ENCODE results near the gene PKN2. TPM values are rescaled to one million over a fixed set of nuclear protein-coding genes. Genes with fewer than 3 reads are reported as not detected.

PKN2 gene
- total RNA-seq, 1 experiment from 2014 or later: 32.5 TPM

- Mint-ChIP-seq H3K36me3 (ENCODE audit: insufficient read depth in 1 of 3, low read depth in 3 of 3) (no peaks in the 10 kb centered on the region), H3K27me3 (ENCODE audit: low read depth) (no peaks in the 10 kb centered on the region), H3K9me3 (no peaks in the 10 kb centered on the region), H3K4me3 (no peak overlapping the region), H3K4me1 (peaks cover 32 to 39% of the 10 kb centered on the region in 2 experiments), H3K27ac (no peak overlapping the region)
- Histone ChIP-seq H3K27me3 (ENCODE audit: insufficient read depth, low read length) (no peaks in the 10 kb centered on the region), H3K56ac (ENCODE audit: insufficient read length, low read depth, low read length) (no peak overlapping the region), H2BK20ac (ENCODE audit: low read depth, low read length, poor library complexity, severe bottlenecking) (no peak overlapping the region), H3K9me3 (ENCODE audit: control insufficient read depth, low read depth, low read length) (no peaks in the 10 kb centered on the region), H2BK5ac (ENCODE audit: insufficient read length, low read length) (no peak overlapping the region), H2AK5ac (ENCODE audit: insufficient read length, low read length) (no peak overlapping the region), H3K14ac (ENCODE audit: insufficient read depth, low read length) (no peak overlapping the region), H3K27ac (ENCODE audit: insufficient read length, low read depth, low read length) (no peak overlapping the region), H3K79me1 (ENCODE audit: insufficient read depth, low read depth, low read length, poor library complexity, severe bottlenecking) (no peaks in the 10 kb centered on the region), H3K23ac (ENCODE audit: insufficient read length, low read depth, low read length) (no peak overlapping the region), H3K4me1 (ENCODE audit: insufficient read depth, low read length) (peaks cover 4% of the 10 kb centered on the region; the same call in 1 of the 2 replicates), H4K91ac (ENCODE audit: insufficient read length, low read depth, low read length) (no peak overlapping the region), H2AFZ (ENCODE audit: low read length) (no peak overlapping the region), H3K23me2 (ENCODE audit: insufficient read length, low read depth, low read length, poor library complexity, severe bottlenecking) (no peaks in the 10 kb centered on the region), H3K18ac (ENCODE audit: insufficient read length, low read depth, low read length) (no peak overlapping the region), H4K20me1 (ENCODE audit: control insufficient read depth, insufficient read depth, insufficient read length) (no peaks in the 10 kb centered on the region), H3K4me2 (ENCODE audit: insufficient read depth, insufficient read length, low read length) (no peak overlapping the region), H3K4ac (ENCODE audit: low read depth, low read length) (no peak overlapping the region), H2BK15ac (ENCODE audit: low read depth, low read length) (no peak overlapping the region), H2BK12ac (ENCODE audit: insufficient read length, low read depth, low read length) (no peak overlapping the region), H3K79me2 (ENCODE audit: insufficient read depth, low read length) (no peaks in the 10 kb centered on the region), H2BK120ac (ENCODE audit: low read depth, low read length, poor library complexity, severe bottlenecking) (no peak overlapping the region), H4K5ac (ENCODE audit: insufficient read length, low read depth, low read length) (no peak overlapping the region), H3T11ph (ENCODE audit: low read length) (no peak overlapping the region), H4K8ac (replicated peaks; ENCODE audit: insufficient read length, low read depth, low read length) (no peak overlapping the region), H3K9ac (ENCODE audit: extremely low read depth, insufficient read length, low read length) (no peak overlapping the region)
- no CpG with 5 or more reads among the region's 2 CpGs for WGBS (ENCODE audit: extremely low coverage, insufficient read length, low lambda C conversion rate)
- no peak for DNase-seq
- no peak for TF ChIP-seq CTCF (conservative IDR thresholded peaks at IDR 0.05)
Observed at GRCh38 chr1:88648706-88649105, 35.4 kb upstream of the PKN2 start.
